ENCODE results near the gene AFTPH.

DNA sequence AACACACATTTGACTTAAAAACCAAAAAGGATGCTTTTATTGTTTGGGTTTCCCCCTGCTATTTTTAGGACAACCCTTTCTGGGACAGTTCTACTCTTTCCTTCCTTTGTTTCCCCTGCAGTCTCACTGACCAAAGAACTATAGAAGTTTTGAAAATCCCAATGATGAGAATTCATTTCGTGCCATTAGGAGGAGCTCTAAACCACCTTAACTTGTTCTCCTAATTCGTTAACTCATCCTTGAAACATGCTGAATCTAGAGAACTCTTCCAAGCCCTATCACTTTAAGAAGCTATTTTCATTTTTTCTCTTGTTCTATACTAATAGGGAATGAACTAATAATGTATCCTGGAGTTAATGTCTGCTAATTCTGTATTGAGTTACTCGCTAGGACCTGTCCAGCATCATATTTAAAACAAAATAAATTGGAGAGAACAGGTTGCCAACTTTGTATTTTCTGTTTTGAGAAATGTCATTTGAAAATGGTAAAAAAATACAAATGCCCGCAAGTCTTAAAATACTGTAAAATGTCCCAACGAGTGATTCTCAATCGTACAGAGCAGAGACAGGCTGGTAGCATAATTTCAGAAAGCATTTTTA lies 62.9 kb downstream of the AFTPH start:
- TF ChIP-seq, protein P1, sequence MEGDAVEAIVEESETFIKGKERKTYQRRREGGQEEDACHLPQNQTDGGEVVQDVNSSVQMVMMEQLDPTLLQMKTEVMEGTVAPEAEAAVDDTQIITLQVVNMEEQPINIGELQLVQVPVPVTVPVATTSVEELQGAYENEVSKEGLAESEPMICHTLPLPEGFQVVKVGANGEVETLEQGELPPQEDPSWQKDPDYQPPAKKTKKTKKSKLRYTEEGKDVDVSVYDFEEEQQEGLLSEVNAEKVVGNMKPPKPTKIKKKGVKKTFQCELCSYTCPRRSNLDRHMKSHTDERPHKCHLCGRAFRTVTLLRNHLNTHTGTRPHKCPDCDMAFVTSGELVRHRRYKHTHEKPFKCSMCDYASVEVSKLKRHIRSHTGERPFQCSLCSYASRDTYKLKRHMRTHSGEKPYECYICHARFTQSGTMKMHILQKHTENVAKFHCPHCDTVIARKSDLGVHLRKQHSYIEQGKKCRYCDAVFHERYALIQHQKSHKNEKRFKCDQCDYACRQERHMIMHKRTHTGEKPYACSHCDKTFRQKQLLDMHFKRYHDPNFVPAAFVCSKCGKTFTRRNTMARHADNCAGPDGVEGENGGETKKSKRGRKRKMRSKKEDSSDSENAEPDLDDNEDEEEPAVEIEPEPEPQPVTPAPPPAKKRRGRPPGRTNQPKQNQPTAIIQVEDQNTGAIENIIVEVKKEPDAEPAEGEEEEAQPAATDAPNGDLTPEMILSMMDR (IDR thresholded peaks at IDR 0.05) = peak; percentile 68; the same call in 1 of the 2 replicates
- TF ChIP-seq, protein P2, sequence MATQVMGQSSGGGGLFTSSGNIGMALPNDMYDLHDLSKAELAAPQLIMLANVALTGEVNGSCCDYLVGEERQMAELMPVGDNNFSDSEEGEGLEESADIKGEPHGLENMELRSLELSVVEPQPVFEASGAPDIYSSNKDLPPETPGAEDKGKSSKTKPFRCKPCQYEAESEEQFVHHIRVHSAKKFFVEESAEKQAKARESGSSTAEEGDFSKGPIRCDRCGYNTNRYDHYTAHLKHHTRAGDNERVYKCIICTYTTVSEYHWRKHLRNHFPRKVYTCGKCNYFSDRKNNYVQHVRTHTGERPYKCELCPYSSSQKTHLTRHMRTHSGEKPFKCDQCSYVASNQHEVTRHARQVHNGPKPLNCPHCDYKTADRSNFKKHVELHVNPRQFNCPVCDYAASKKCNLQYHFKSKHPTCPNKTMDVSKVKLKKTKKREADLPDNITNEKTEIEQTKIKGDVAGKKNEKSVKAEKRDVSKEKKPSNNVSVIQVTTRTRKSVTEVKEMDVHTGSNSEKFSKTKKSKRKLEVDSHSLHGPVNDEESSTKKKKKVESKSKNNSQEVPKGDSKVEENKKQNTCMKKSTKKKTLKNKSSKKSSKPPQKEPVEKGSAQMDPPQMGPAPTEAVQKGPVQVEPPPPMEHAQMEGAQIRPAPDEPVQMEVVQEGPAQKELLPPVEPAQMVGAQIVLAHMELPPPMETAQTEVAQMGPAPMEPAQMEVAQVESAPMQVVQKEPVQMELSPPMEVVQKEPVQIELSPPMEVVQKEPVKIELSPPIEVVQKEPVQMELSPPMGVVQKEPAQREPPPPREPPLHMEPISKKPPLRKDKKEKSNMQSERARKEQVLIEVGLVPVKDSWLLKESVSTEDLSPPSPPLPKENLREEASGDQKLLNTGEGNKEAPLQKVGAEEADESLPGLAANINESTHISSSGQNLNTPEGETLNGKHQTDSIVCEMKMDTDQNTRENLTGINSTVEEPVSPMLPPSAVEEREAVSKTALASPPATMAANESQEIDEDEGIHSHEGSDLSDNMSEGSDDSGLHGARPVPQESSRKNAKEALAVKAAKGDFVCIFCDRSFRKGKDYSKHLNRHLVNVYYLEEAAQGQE (IDR thresholded peaks at IDR 0.05; ENCODE audit: insufficient read depth in 1 of 2, low read depth in 2 of 2, low read length in 1 of 2) = no peak
- no peak for TF ChIP-seq POLR2AphosphoS5 (IDR thresholded peaks at IDR 0.05; ENCODE audit: low read depth, low read length)
